ENCODE results near the gene SPTBN4.
"Not testable (repeated sequence)": the region's sequence is repeated elsewhere in the genome, so short reads cannot be mapped to it uniquely, and the experiment has no call there.

SPTBN4 gene

GRCh38 chr19:40585982-40586422 is 119.2 kb downstream of the SPTBN4 start:
- no peaks in the 10 kb centered on the region for H3K9me3 Mint-ChIP-seq
- no peak overlapping the region for H3K4me3 Mint-ChIP-seq
- H3K27me3 Mint-ChIP-seq: no peaks in the 10 kb centered on the region
- H3K27ac Mint-ChIP-seq: peak overlapping the region; percentile 66
- H3K4me1 Mint-ChIP-seq: peaks cover 8% of the 10 kb centered on the region
- peaks cover 11% of the 10 kb centered on the region for H3K36me3 Mint-ChIP-seq

GRCh38 chr19:40586611-40587010 is 119.8 kb downstream of the SPTBN4 start:
- Mint-ChIP-seq H3K27me3 (no peaks in the 10 kb centered on the region), H3K4me1 (peaks cover 8% of the 10 kb centered on the region), H3K36me3 (peaks cover 10% of the 10 kb centered on the region), H3K9me3 (no peaks in the 10 kb centered on the region), H3K27ac (no peak overlapping the region), H3K4me3 (no peak overlapping the region)

- Mint-ChIP-seq H3K4me3 (no peak overlapping the region), H3K36me3 (peaks cover 10% of the 10 kb centered on the region), H3K4me1 (peaks cover 8% of the 10 kb centered on the region), H3K9me3 (no peaks in the 10 kb centered on the region), H3K27ac (no peak overlapping the region), H3K27me3 (no peaks in the 10 kb centered on the region)
Observed at GRCh38 chr19:40588110-40588854, 121.5 kb downstream of the SPTBN4 start.

GRCh38 chr19:40588926-40589569 is 122.2 kb downstream of the SPTBN4 start:
- Mint-ChIP-seq H3K4me3 (no peak overlapping the region), H3K36me3 (peaks cover 10% of the 10 kb centered on the region), H3K4me1 (peaks cover 9% of the 10 kb centered on the region), H3K9me3 (no peaks in the 10 kb centered on the region), H3K27me3 (no peaks in the 10 kb centered on the region), H3K27ac (no peak overlapping the region)

- Mint-ChIP-seq H3K36me3 (peaks cover 9% of the 10 kb centered on the region), H3K27ac (peak overlapping the region; percentile 59), H3K27me3 (no peaks in the 10 kb centered on the region), H3K4me1 (peaks cover 16% of the 10 kb centered on the region), H3K4me3 (no peak overlapping the region), H3K9me3 (no peaks in the 10 kb centered on the region)
Observed at GRCh38 chr19:40589591-40590429, 123.0 kb downstream of the SPTBN4 start.

- H3K36me3 Mint-ChIP-seq: peaks cover 8% of the 10 kb centered on the region
- no peaks in the 10 kb centered on the region for H3K9me3 Mint-ChIP-seq
- H3K27ac Mint-ChIP-seq: no peak overlapping the region
- peaks cover 18% of the 10 kb centered on the region for H3K4me1 Mint-ChIP-seq
- no peak overlapping the region for H3K4me3 Mint-ChIP-seq
- H3K27me3 Mint-ChIP-seq: no peaks in the 10 kb centered on the region
Observed at GRCh38 chr19:40590464-40591265, 123.9 kb downstream of the SPTBN4 start.

GRCh38 chr19:40591724-40592123 is 124.9 kb downstream of the SPTBN4 start:
- not testable (repeated sequence) for H3K36me3 Mint-ChIP-seq, H3K9me3 Mint-ChIP-seq, H3K4me3 Mint-ChIP-seq, H3K27me3 Mint-ChIP-seq, H3K27ac Mint-ChIP-seq
- peaks cover 11% of the 10 kb centered on the region for H3K4me1 Mint-ChIP-seq

- no peak overlapping the region for H3K27ac Mint-ChIP-seq
- H3K27me3 Mint-ChIP-seq: peaks cover 3% of the 10 kb centered on the region
- H3K36me3 Mint-ChIP-seq: peaks cover 2% of the 10 kb centered on the region
- no peaks in the 10 kb centered on the region for H3K9me3 Mint-ChIP-seq
- peaks cover 12% of the 10 kb centered on the region for H3K4me1 Mint-ChIP-seq
- no peak overlapping the region for H3K4me3 Mint-ChIP-seq
Observed at GRCh38 chr19:40592170-40592569, 125.4 kb downstream of the SPTBN4 start.

- H3K27me3 Mint-ChIP-seq: peaks cover 7% of the 10 kb centered on the region
- no peak overlapping the region for H3K4me3 Mint-ChIP-seq
- no peaks in the 10 kb centered on the region for H3K9me3 Mint-ChIP-seq
- no peak overlapping the region for H3K27ac Mint-ChIP-seq
- no peaks in the 10 kb centered on the region for H3K36me3 Mint-ChIP-seq
- H3K4me1 Mint-ChIP-seq: peaks cover 24% of the 10 kb centered on the region
Observed at GRCh38 chr19:40594255-40594654, 127.5 kb downstream of the SPTBN4 start.

GRCh38 chr19:40594657-40595091 is 127.9 kb downstream of the SPTBN4 start:
- no peaks in the 10 kb centered on the region for H3K36me3 Mint-ChIP-seq
- H3K9me3 Mint-ChIP-seq: no peaks in the 10 kb centered on the region
- H3K27me3 Mint-ChIP-seq: peaks cover 10% of the 10 kb centered on the region
- H3K4me1 Mint-ChIP-seq: peaks cover 28% of the 10 kb centered on the region
- H3K4me3 Mint-ChIP-seq: peak overlapping the region; percentile 15
- peak overlapping the region; percentile 17 for H3K27ac Mint-ChIP-seq

- Mint-ChIP-seq H3K4me3 (no peak overlapping the region), H3K4me1 (peaks cover 40% of the 10 kb centered on the region), H3K36me3 (no peaks in the 10 kb centered on the region), H3K27me3 (peaks cover 18% of the 10 kb centered on the region), H3K27ac (no peak overlapping the region), H3K9me3 (no peaks in the 10 kb centered on the region)
Observed at GRCh38 chr19:40596608-40597328, 130.0 kb downstream of the SPTBN4 start.

GRCh38 chr19:40597329-40597838 is 130.6 kb downstream of the SPTBN4 start:
- Mint-ChIP-seq H3K27me3 (peaks cover 18% of the 10 kb centered on the region), H3K9me3 (no peaks in the 10 kb centered on the region), H3K27ac (no peak overlapping the region), H3K4me1 (peaks cover 43% of the 10 kb centered on the region), H3K4me3 (peak overlapping the region; percentile 23), H3K36me3 (no peaks in the 10 kb centered on the region)

- Mint-ChIP-seq H3K9me3 (no peaks in the 10 kb centered on the region), H3K36me3 (no peaks in the 10 kb centered on the region), H3K27me3 (peaks cover 18% of the 10 kb centered on the region), H3K27ac (no peak overlapping the region), H3K4me3 (no peak overlapping the region), H3K4me1 (peaks cover 53% of the 10 kb centered on the region)
Observed at GRCh38 chr19:40598121-40598917, 131.5 kb downstream of the SPTBN4 start.

- Mint-ChIP-seq H3K4me1 (peaks cover 56% of the 10 kb centered on the region), H3K27ac (peak overlapping the region; percentile 27), H3K9me3 (no peaks in the 10 kb centered on the region), H3K36me3 (no peaks in the 10 kb centered on the region), H3K4me3 (no peak overlapping the region), H3K27me3 (peaks cover 18% of the 10 kb centered on the region)
Observed at GRCh38 chr19:40598918-40599307, 132.1 kb downstream of the SPTBN4 start.
